ENCODE data around the gene PIK3R1. TPM values are rescaled to one million over a fixed set of nuclear protein-coding genes. Genes with fewer than 3 reads are reported as not detected.

PIK3R1 gene
- polyA plus RNA-seq, 1 donor (not counting 4 experiments of a cell fraction or from before 2014, with no cell fraction given), result 16.7 TPM

GRCh38 chr5:68189613-68190012 lies 25.9 kb upstream of the PIK3R1 start:
- Histone ChIP-seq H3K4me1 (ENCODE audit: control insufficient read depth, extremely low read depth, insufficient read depth, low read length) (peaks cover 16% of the 10 kb centered on the region), H2AFZ (ENCODE audit: control insufficient read depth, low read length) (no peak overlapping the region), H3K27me3 (ENCODE audit: control insufficient read depth, extremely low read depth, insufficient read depth, low read length) (no peaks in the 10 kb centered on the region), H3K27ac (ENCODE audit: control insufficient read depth, insufficient read depth, low read length) (no peak overlapping the region), H3K36me3 (ENCODE audit: control insufficient read depth in 2 of 2, extremely low read depth in 1 of 2, insufficient read depth in 2 of 2, low read length in 2 of 2) (no peaks in the 10 kb centered on the region), H3K4me3 (ENCODE audit: control insufficient read depth in 2 of 3, extremely low read depth in 1 of 3, insufficient read depth in 2 of 3, low read depth in 1 of 3, low read length in 3 of 3) (no peak overlapping the region), H3K9ac (ENCODE audit: control insufficient read depth, extremely low read depth, insufficient read depth, low read length) (no peak overlapping the region), H4K20me1 (ENCODE audit: control insufficient read depth, extremely low read depth, insufficient read depth, low read length) (no peaks in the 10 kb centered on the region), H3K79me2 (ENCODE audit: control insufficient read depth, insufficient read depth, low read length) (no peaks in the 10 kb centered on the region), H3K4me2 (ENCODE audit: control insufficient read depth, extremely low read depth, insufficient read depth, low read depth, low read length) (no peak overlapping the region), H3K9me3 (ENCODE audit: control insufficient read depth, low read depth, low read length) (no peaks in the 10 kb centered on the region), H3K9me1 (ENCODE audit: control insufficient read depth, extremely low read depth, insufficient read depth, low read length) (no peaks in the 10 kb centered on the region)
- DNase-seq (ENCODE audit: low read depth, low spot score) (no peak), FAIRE-seq (no peak)
- TF ChIP-seq CTCF (optimal IDR thresholded peaks at IDR 0.05 in 1 of 3, IDR thresholded peaks at IDR 0.05 in 1 of 3, conservative IDR thresholded peaks at IDR 0.05 in 1 of 3; ENCODE audit: extremely low read depth in 1 of 3, insufficient read depth in 2 of 3, low read length in 3 of 3), result no peak
- no peak for TF ChIP-seq EZH2 (IDR thresholded peaks at IDR 0.05; ENCODE audit: low read length)
- dilution Hi-C loops (cut with MboI; ENCODE audit: extremely low pct_ligation_motif_present, low sequenced_read_pairs), result no loop called here

- no peaks in the 10 kb centered on the region for H3K79me2 ChIP-seq (ENCODE audit: control insufficient read depth, insufficient read depth, low read length)
- no peaks in the 10 kb centered on the region for H3K9me3 ChIP-seq (ENCODE audit: control insufficient read depth, low read depth, low read length)
- DNase-seq (ENCODE audit: low read depth, low spot score), result no peak
- H3K9ac ChIP-seq (ENCODE audit: control insufficient read depth, extremely low read depth, insufficient read depth, low read length), result no peak overlapping the region
- H4K20me1 ChIP-seq (ENCODE audit: control insufficient read depth, extremely low read depth, insufficient read depth, low read length), result no peaks in the 10 kb centered on the region
- dilution Hi-C loops (cut with MboI; ENCODE audit: extremely low pct_ligation_motif_present, low sequenced_read_pairs), result no loop called here
- no peak for TF ChIP-seq EZH2 (IDR thresholded peaks at IDR 0.05; ENCODE audit: low read length)
- H3K36me3 ChIP-seq (ENCODE audit: control insufficient read depth in 2 of 2, extremely low read depth in 1 of 2, insufficient read depth in 2 of 2, low read length in 2 of 2), result no peaks in the 10 kb centered on the region
- no peak overlapping the region for H3K4me3 ChIP-seq (ENCODE audit: control insufficient read depth in 2 of 3, extremely low read depth in 1 of 3, insufficient read depth in 2 of 3, low read depth in 1 of 3, low read length in 3 of 3)
- H3K4me1 ChIP-seq (ENCODE audit: control insufficient read depth, extremely low read depth, insufficient read depth, low read length), result peaks cover 16% of the 10 kb centered on the region
- no peak overlapping the region for H2AFZ ChIP-seq (ENCODE audit: control insufficient read depth, low read length)
- no peaks in the 10 kb centered on the region for H3K27me3 ChIP-seq (ENCODE audit: control insufficient read depth, extremely low read depth, insufficient read depth, low read length)
- no peak overlapping the region for H3K27ac ChIP-seq (ENCODE audit: control insufficient read depth, insufficient read depth, low read length)
- H3K9me1 ChIP-seq (ENCODE audit: control insufficient read depth, extremely low read depth, insufficient read depth, low read length), result no peaks in the 10 kb centered on the region
- FAIRE-seq, result no peak
- no peak overlapping the region for H3K4me2 ChIP-seq (ENCODE audit: control insufficient read depth, extremely low read depth, insufficient read depth, low read depth, low read length)
Observed at GRCh38 chr5:68190619-68191018, 24.9 kb upstream of the PIK3R1 start.

- Histone ChIP-seq H4K20me1 (ENCODE audit: control insufficient read depth, extremely low read depth, insufficient read depth, low read length) (no peaks in the 10 kb centered on the region), H3K36me3 (ENCODE audit: control insufficient read depth in 2 of 2, extremely low read depth in 1 of 2, insufficient read depth in 2 of 2, low read length in 2 of 2) (no peaks in the 10 kb centered on the region), H3K79me2 (ENCODE audit: control insufficient read depth, insufficient read depth, low read length) (no peaks in the 10 kb centered on the region), H2AFZ (ENCODE audit: control insufficient read depth, low read length) (no peak overlapping the region), H3K27me3 (ENCODE audit: control insufficient read depth, extremely low read depth, insufficient read depth, low read length) (no peaks in the 10 kb centered on the region), H3K4me3 (ENCODE audit: control insufficient read depth in 2 of 3, extremely low read depth in 1 of 3, insufficient read depth in 2 of 3, low read depth in 1 of 3, low read length in 3 of 3) (no peak overlapping the region), H3K27ac (ENCODE audit: control insufficient read depth, insufficient read depth, low read length) (no peak overlapping the region), H3K9ac (ENCODE audit: control insufficient read depth, extremely low read depth, insufficient read depth, low read length) (no peak overlapping the region), H3K9me1 (ENCODE audit: control insufficient read depth, extremely low read depth, insufficient read depth, low read length) (no peaks in the 10 kb centered on the region), H3K4me1 (ENCODE audit: control insufficient read depth, extremely low read depth, insufficient read depth, low read length) (peaks cover 16% of the 10 kb centered on the region), H3K9me3 (ENCODE audit: control insufficient read depth, low read depth, low read length) (no peaks in the 10 kb centered on the region), H3K4me2 (ENCODE audit: control insufficient read depth, extremely low read depth, insufficient read depth, low read depth, low read length) (no peak overlapping the region)
- no peak for TF ChIP-seq EZH2 (IDR thresholded peaks at IDR 0.05; ENCODE audit: low read length)
- no peak for TF ChIP-seq CTCF (optimal IDR thresholded peaks at IDR 0.05 in 1 of 3, IDR thresholded peaks at IDR 0.05 in 1 of 3, conservative IDR thresholded peaks at IDR 0.05 in 1 of 3; ENCODE audit: extremely low read depth in 1 of 3, insufficient read depth in 2 of 3, low read length in 3 of 3)
- dilution Hi-C loops (cut with MboI; ENCODE audit: extremely low pct_ligation_motif_present, low sequenced_read_pairs), result no loop called here
- no peak for FAIRE-seq
- DNase-seq (ENCODE audit: low read depth, low spot score), result no peak
Observed at GRCh38 chr5:68191083-68191791, 24.3 kb upstream of the PIK3R1 start.

All from keratinocyte (primary cell).